Testis (tissue), 3 donors: ENCODE results near the gene CTDP1. TPM values are rescaled to one million over a fixed set of nuclear protein-coding genes. Genes with fewer than 3 reads are reported as not detected.

Source experiments
- DNase-seq: peaks from one replicate; pipeline ENCODE4 v3.0.0-alpha.2; 2019
- H3K27ac ChIP-seq, 2 donors: fragments of 200-600 bp; sonication (generic); one replicate each; pipeline ENCODE4 v1.5.1; 2019
- H3K27me3 ChIP-seq: fragments of 200-600 bp; sonication (generic); one replicate; pipeline ENCODE4 v1.5.1; 2019
- H3K36me3 ChIP-seq: fragments of 200-600 bp; sonication (generic); one replicate; pipeline ENCODE4 v1.5.1; 2017; ENCODE audit warnings: low read depth; ENCODE audit errors: missing control alignments
- H3K4me1 ChIP-seq: fragments of 200-600 bp; sonication (generic); one replicate; pipeline ENCODE4 v1.5.1; 2019
- H3K4me3 ChIP-seq, 2 donors: fragments of 200-600 bp; sonication (generic); one replicate each; pipeline ENCODE4 v1.5.1; 2017 to 2019
- H3K9me3 ChIP-seq: fragments of 200-600 bp; sonication (generic); one replicate; pipeline ENCODE4 v1.5.1; 2017
- POLR2A ChIP-seq: fragments of 450-650 bp; IDR thresholded peaks from one replicate; pipeline ENCODE4 v1.6.1; 2017; ENCODE audit warnings: antibody characterized with exemption, mild to moderate bottlenecking, moderate library complexity
- WGBS, 2 donors: methylation state at CpG; one replicate each; pipeline ENCODE4 v1.1.5; 2018; 5-methylcytosine and 5-hydroxymethylcytosine counted together
- intact Hi-C: fragments of 100-400 bp; cut with DNase I; formaldehyde crosslinking; loops from one replicate; pipeline ENCODE4 v1.15.1; 2023; ENCODE audit warnings: low total_unique reads
- polyA plus RNA-seq: library from polyadenylated mRNA; stranded (reverse); fragments of 350-450 nt; fragmentation: Illumina TruSeq; extraction: RNeasy Lipid Tissue Mini Kit (QIAGEN cat#74804); gene quantifications from one replicate; pipeline ENCODE4 v1.2.3, GENCODE V29; 2014; ENCODE audit warnings: low read depth, low replicate concordance; ENCODE audit not compliant: insufficient read depth
- total RNA-seq, 2 donors: library from RNA; depleted of rRNA; stranded (reverse); fragments of >200 nt; gene quantifications; one replicate each; pipeline ENCODE4 v1.2.3, GENCODE V29; 2016
- TF ChIP-seq, protein P1 (sequence below), 3 experiments: fragments of 450-650 bp in 2 of 3; fragments of 200-600 bp in 1 of 3; sonication (generic) in 1 of 3; IDR thresholded peaks; one replicate each; pipeline ENCODE4 v1.5.1; 2016 to 2019; ENCODE audit warnings: antibody characterized with exemption in 3 of 3, mild to moderate bottlenecking in 2 of 3, moderate library complexity in 1 of 3

The CTDP1 gene
- total and polyA plus RNA-seq, 3 donors from 2014 or later, result 41.0 to 51.0 (median 47.2) TPM

DNA sequence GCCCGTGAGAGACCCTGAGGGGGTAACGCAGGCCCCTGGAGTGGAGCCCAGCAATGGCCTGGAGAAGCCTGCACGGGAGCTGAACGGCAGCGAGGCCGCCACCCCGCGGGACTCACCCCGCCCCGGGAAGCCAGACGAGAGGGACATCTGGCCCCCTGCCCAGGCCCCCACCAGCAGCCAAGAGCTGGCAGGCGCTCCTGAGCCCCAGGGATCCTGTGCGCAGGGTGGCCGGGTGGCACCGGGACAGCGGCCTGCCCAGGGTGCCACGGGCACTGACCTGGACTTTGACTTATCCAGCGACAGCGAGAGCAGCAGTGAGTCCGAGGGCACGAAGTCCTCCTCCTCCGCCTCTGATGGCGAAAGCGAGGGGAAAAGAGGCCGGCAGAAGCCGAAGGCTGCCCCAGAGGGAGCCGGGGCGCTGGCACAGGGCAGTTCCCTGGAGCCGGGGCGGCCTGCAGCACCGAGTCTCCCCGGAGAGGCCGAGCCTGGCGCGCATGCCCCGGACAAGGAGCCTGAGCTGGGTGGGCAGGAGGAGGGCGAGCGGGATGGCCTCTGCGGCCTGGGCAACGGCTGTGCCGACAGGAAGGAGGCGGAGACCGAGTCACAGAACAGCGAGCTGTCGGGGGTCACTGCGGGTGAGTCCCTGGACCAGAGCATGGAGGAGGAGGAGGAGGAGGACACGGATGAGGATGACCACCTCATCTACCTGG lies 35.1 kb downstream of the CTDP1 start:
- no peak for DNase-seq
- Histone ChIP-seq H3K4me1 (no peaks in the 10 kb centered on the region), H3K27me3 (no peaks in the 10 kb centered on the region), H3K4me3 (no peak overlapping the region), H3K27ac (no peak overlapping the region), H3K9me3 (no peaks in the 10 kb centered on the region), H3K36me3 (no peaks in the 10 kb centered on the region)
- TF ChIP-seq POLR2A, result no peak
- TF ChIP-seq, protein P1, sequence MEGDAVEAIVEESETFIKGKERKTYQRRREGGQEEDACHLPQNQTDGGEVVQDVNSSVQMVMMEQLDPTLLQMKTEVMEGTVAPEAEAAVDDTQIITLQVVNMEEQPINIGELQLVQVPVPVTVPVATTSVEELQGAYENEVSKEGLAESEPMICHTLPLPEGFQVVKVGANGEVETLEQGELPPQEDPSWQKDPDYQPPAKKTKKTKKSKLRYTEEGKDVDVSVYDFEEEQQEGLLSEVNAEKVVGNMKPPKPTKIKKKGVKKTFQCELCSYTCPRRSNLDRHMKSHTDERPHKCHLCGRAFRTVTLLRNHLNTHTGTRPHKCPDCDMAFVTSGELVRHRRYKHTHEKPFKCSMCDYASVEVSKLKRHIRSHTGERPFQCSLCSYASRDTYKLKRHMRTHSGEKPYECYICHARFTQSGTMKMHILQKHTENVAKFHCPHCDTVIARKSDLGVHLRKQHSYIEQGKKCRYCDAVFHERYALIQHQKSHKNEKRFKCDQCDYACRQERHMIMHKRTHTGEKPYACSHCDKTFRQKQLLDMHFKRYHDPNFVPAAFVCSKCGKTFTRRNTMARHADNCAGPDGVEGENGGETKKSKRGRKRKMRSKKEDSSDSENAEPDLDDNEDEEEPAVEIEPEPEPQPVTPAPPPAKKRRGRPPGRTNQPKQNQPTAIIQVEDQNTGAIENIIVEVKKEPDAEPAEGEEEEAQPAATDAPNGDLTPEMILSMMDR (IDR thresholded peaks at IDR 0.05), result no peak
- WGBS, 2 donors, result 93% methylated on average over 33 to 47 of the region's 47 CpGs
- intact Hi-C loops, result no loop called here

DNA sequence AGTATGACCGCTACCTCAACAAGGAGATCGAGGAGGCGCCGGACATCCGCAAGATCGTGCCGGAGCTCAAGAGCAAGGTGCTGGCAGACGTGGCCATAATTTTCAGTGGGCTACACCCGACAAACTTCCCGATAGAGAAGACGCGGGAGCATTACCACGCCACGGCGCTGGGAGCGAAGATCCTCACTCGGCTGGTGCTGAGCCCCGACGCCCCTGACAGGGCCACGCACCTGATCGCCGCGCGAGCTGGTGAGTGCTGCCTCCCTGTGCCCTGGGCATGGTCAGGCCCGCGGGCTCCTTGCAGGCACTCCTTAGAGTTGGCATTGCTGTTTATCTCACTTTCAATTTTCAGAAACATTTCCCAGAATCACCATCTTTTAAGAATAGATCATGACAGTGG lies 35.7 kb downstream of the CTDP1 start:
- H3K36me3 ChIP-seq, result no peaks in the 10 kb centered on the region
- H3K9me3 ChIP-seq, result no peaks in the 10 kb centered on the region
- no peaks in the 10 kb centered on the region for H3K4me1 ChIP-seq
- TF ChIP-seq, protein P1 (IDR thresholded peaks at IDR 0.05), result no peak
- no peak for TF ChIP-seq POLR2A
- H3K27me3 ChIP-seq, result no peaks in the 10 kb centered on the region
- 96 to 97% methylated on average over 24 to 26 of the region's 26 CpGs for WGBS, 2 donors
- H3K4me3 ChIP-seq, result no peak overlapping the region
- intact Hi-C loops, result no loop called here
- no peak for DNase-seq
- H3K27ac ChIP-seq, result no peak overlapping the region

DNA sequence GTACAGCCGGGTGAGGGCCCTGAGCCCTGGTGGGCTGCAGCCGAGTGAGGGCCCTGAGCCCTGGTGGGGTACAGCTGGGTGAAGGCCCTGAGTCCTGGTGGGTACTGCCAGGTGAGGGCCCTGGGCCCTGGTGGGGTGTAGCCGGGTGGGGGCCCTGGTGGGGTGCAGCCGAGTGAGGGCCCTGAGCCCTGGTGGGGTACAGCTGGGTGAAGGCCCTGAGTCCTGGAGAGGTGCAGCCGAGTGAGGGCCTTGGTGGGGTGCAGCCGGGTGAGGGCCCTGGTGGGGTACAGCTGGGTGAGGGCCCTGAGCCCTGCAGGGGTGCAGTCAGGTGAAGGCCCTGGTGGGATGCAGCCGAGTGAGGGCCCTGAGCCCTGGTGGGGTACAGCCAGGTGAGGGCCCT lies 37.5 kb downstream of the CTDP1 start:
- WGBS, 2 donors, result 94 to 97% methylated on average over 4 to 7 of the region's 7 CpGs
- H3K27ac ChIP-seq, result no peak overlapping the region
- DNase-seq, result no peak
- no peaks in the 10 kb centered on the region for H3K36me3 ChIP-seq
- no peak for TF ChIP-seq POLR2A
- TF ChIP-seq, protein P1 (IDR thresholded peaks at IDR 0.05), result no peak
- no peaks in the 10 kb centered on the region for H3K9me3 ChIP-seq
- intact Hi-C loops, result no loop called here
- H3K4me1 ChIP-seq, result no peaks in the 10 kb centered on the region
- no peaks in the 10 kb centered on the region for H3K27me3 ChIP-seq
- no peak overlapping the region for H3K4me3 ChIP-seq

DNA sequence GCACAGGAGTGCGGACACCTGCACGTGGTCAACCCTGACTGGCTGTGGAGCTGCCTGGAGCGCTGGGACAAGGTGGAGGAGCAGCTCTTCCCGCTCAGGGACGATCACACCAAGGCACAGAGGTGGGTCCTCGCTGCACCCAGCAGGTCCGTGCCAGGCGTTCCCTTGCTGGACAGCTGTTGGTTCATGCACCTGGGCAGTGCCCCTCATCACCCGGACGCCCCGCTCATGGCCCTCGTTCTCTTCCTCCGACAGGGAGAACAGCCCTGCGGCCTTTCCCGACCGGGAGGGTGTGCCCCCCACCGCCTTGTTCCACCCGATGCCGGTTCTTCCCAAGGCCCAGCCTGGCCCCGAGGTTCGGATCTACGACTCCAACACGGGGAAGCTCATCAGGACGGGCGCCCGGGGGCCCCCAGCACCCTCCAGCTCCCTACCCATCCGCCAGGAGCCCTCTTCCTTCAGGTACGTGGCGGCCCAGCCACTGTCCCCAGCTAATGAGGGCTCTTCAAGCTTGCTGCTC lies 38.0 kb downstream of the CTDP1 start:
- Histone ChIP-seq H3K4me1 (no peaks in the 10 kb centered on the region), H3K4me3 (no peak overlapping the region), H3K9me3 (no peaks in the 10 kb centered on the region), H3K27ac (no peak overlapping the region), H3K36me3 (no peaks in the 10 kb centered on the region), H3K27me3 (no peaks in the 10 kb centered on the region)
- TF ChIP-seq, protein P1 (IDR thresholded peaks at IDR 0.05), result no peak
- no peak for TF ChIP-seq POLR2A
- intact Hi-C loops, result no loop called here
- 96% methylated on average over 23 to 28 of the region's 29 CpGs for WGBS, 2 donors
- no peak for DNase-seq

DNA sequence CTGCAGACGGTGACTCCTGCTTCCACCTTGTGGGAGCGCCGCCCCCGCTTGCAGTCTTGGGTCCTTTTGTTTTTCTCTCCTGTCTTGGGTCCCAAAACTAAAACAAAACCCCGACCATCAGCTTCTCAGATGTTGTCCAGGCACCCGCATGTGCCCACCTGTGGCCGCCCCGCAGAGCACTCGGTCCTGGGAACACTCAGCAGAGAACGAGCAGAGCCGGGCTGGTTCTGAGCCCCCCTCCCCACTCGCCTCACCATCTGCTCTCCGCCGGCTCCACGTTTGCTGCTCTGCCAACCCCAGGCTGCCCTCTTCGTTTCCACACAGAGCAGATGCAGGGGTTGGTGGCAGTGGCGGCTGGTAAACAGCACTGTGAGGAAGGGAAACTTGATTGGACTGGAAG lies 38.5 kb downstream of the CTDP1 start:
- H3K36me3 ChIP-seq, result no peaks in the 10 kb centered on the region
- no peak overlapping the region for H3K27ac ChIP-seq
- no peak for TF ChIP-seq POLR2A
- TF ChIP-seq, protein P1 (IDR thresholded peaks at IDR 0.05), result no peak
- no peaks in the 10 kb centered on the region for H3K9me3 ChIP-seq
- no peak for DNase-seq
- no peak overlapping the region for H3K4me3 ChIP-seq
- 96% methylated on average over 17 of the region's 17 CpGs for WGBS, 2 donors
- H3K27me3 ChIP-seq, result no peaks in the 10 kb centered on the region
- H3K4me1 ChIP-seq, result no peaks in the 10 kb centered on the region
- intact Hi-C loops, result no loop called here
